ENCODE measurements around the gene FOXG1. TPM values are rescaled to one million over a fixed set of nuclear protein-coding genes. Genes with fewer than 3 reads are reported as not detected.

FOXG1 gene
- total RNA-seq (2014; rRNA removed; shearing (Covaris generic); ENCODE audit: low replicate concordance): not detected in 2 replicates

- in situ Hi-C loops (cut with HindIII; ENCODE audit: low pct_unique_long_range_greater_than_20kb, low sequenced_read_pairs): no loop called here
- DNase-seq (ENCODE audit: low read depth): no peak
Measured at GRCh38 chr14:28766469-28766955, at the start of gene FOXG1. TSS of gene FOXG1 (plus strand) at chr14:28766787. CDS start at chr14:28767280, 493 bp downstream.

- in situ Hi-C loops (cut with HindIII; ENCODE audit: low pct_unique_long_range_greater_than_20kb, low sequenced_read_pairs): no loop called here
- DNase-seq (ENCODE audit: low read depth): no peak
Measured at GRCh38 chr14:28719130-28719529, 47.5 kb upstream of the FOXG1 start.

GRCh38 chr14:28731358-28731757 lies 35.2 kb upstream of the FOXG1 start:
- in situ Hi-C loops (cut with HindIII; ENCODE audit: low pct_unique_long_range_greater_than_20kb, low sequenced_read_pairs): no loop called here
- no peak for DNase-seq (ENCODE audit: low read depth)

GRCh38 chr14:28742171-28742846 lies 24.3 kb upstream of the FOXG1 start:
- no peak for DNase-seq (ENCODE audit: low read depth)
- in situ Hi-C loops (cut with HindIII; ENCODE audit: low pct_unique_long_range_greater_than_20kb, low sequenced_read_pairs): no loop called here

GRCh38 chr14:28744126-28744525 lies 22.5 kb upstream of the FOXG1 start:
- in situ Hi-C loops (cut with HindIII; ENCODE audit: low pct_unique_long_range_greater_than_20kb, low sequenced_read_pairs): no loop called here
- DNase-seq (ENCODE audit: low read depth): no peak

GRCh38 chr14:28745176-28745575 lies 21.4 kb upstream of the FOXG1 start:
- in situ Hi-C loops (cut with HindIII; ENCODE audit: low pct_unique_long_range_greater_than_20kb, low sequenced_read_pairs): no loop called here
- no peak for DNase-seq (ENCODE audit: low read depth)

GRCh38 chr14:28746247-28746646 lies 20.3 kb upstream of the FOXG1 start:
- DNase-seq (ENCODE audit: low read depth): no peak
- in situ Hi-C loops (cut with HindIII; ENCODE audit: low pct_unique_long_range_greater_than_20kb, low sequenced_read_pairs): no loop called here

- in situ Hi-C loops (cut with HindIII; ENCODE audit: low pct_unique_long_range_greater_than_20kb, low sequenced_read_pairs): no loop called here
- peak; percentile 18 for DNase-seq (ENCODE audit: low read depth)
Measured at GRCh38 chr14:28751467-28752058, 15.0 kb upstream of the FOXG1 start.

GRCh38 chr14:28754209-28754985 lies 12.2 kb upstream of the FOXG1 start:
- peak; percentile 18 for DNase-seq (ENCODE audit: low read depth)
- in situ Hi-C loops (cut with HindIII; ENCODE audit: low pct_unique_long_range_greater_than_20kb, low sequenced_read_pairs): no loop called here

- no peak for DNase-seq (ENCODE audit: low read depth)
- in situ Hi-C loops (cut with HindIII; ENCODE audit: low pct_unique_long_range_greater_than_20kb, low sequenced_read_pairs): no loop called here
Measured at GRCh38 chr14:28755198-28755815, 11.3 kb upstream of the FOXG1 start.

GRCh38 chr14:28755884-28756268 lies 10.7 kb upstream of the FOXG1 start:
- in situ Hi-C loops (cut with HindIII; ENCODE audit: low pct_unique_long_range_greater_than_20kb, low sequenced_read_pairs): no loop called here
- DNase-seq (ENCODE audit: low read depth): no peak

- DNase-seq (ENCODE audit: low read depth): no peak
- in situ Hi-C loops (cut with HindIII; ENCODE audit: low pct_unique_long_range_greater_than_20kb, low sequenced_read_pairs): no loop called here
Measured at GRCh38 chr14:28756269-28756883, 10.2 kb upstream of the FOXG1 start.

GRCh38 chr14:28756884-28757570 lies 9.6 kb upstream of the FOXG1 start:
- DNase-seq (ENCODE audit: low read depth): no peak
- in situ Hi-C loops (cut with HindIII; ENCODE audit: low pct_unique_long_range_greater_than_20kb, low sequenced_read_pairs): no loop called here

GRCh38 chr14:28757786-28758185 lies 8.8 kb upstream of the FOXG1 start:
- no peak for DNase-seq (ENCODE audit: low read depth)
- in situ Hi-C loops (cut with HindIII; ENCODE audit: low pct_unique_long_range_greater_than_20kb, low sequenced_read_pairs): no loop called here

- in situ Hi-C loops (cut with HindIII; ENCODE audit: low pct_unique_long_range_greater_than_20kb, low sequenced_read_pairs): no loop called here
- no peak for DNase-seq (ENCODE audit: low read depth)
Measured at GRCh38 chr14:28758253-28758884, 8.2 kb upstream of the FOXG1 start.

GRCh38 chr14:28758885-28759652 lies 7.5 kb upstream of the FOXG1 start:
- in situ Hi-C loops (cut with HindIII; ENCODE audit: low pct_unique_long_range_greater_than_20kb, low sequenced_read_pairs): no loop called here
- DNase-seq (ENCODE audit: low read depth): no peak

Data from Caki2 (cell line).